ENCODE data around the gene EXOC3L2.

- no peak for TF ChIP-seq POLR2AphosphoS5 (IDR thresholded peaks at IDR 0.05)
- no peak for TF ChIP-seq CTCF (IDR thresholded peaks at IDR 0.05)
These were observed 34.5 kb upstream of the EXOC3L2 start for GRCh38 chr19:45279587-45280192.
